NCI-H2227 treated with DMSO at 0.1 percent for 48 hours (cell line): ENCODE data around the gene DNASE1L2.
"Not testable (repeated sequence)": the region's sequence is repeated elsewhere in the genome, so short reads cannot be mapped to it uniquely, and the experiment has no call there.

ENCODE experiments used
- DNase-seq: peaks from one replicate; lab custom pipeline; 2025; lab: John Stamatoyannopoulos, UW

DNASE1L2 gene

GRCh38 chr16:2236337-2237101 is at the start of gene DNASE1L2:
Gene DNASE1L2 (plus strand): TSS chr16:2236444. CDS start chr16:2236817, 373 bp downstream.
- DNase-seq = peak; percentile 31

- no peak for DNase-seq
These were observed 49.7 kb upstream of the DNASE1L2 start for GRCh38 chr16:2186505-2186904.

- no peak for DNase-seq
These were observed 49.0 kb upstream of the DNASE1L2 start for GRCh38 chr16:2187212-2187611.

GRCh38 chr16:2188395-2188794 is 47.8 kb upstream of the DNASE1L2 start:
- no peak for DNase-seq

- DNase-seq = no peak
These were observed 46.9 kb upstream of the DNASE1L2 start for GRCh38 chr16:2189252-2189893.

- DNase-seq = no peak
These were observed 46.1 kb upstream of the DNASE1L2 start for GRCh38 chr16:2190002-2190658.

GRCh38 chr16:2190659-2191445 is 45.4 kb upstream of the DNASE1L2 start:
- no peak for DNase-seq

- DNase-seq = no peak
These were observed 44.9 kb upstream of the DNASE1L2 start for GRCh38 chr16:2191446-2191706.

- peak; percentile 56 for DNase-seq
These were observed 41.9 kb upstream of the DNASE1L2 start for GRCh38 chr16:2194166-2194834.

- no peak for DNase-seq
These were observed 41.4 kb upstream of the DNASE1L2 start for GRCh38 chr16:2194852-2195321.

GRCh38 chr16:2195322-2196161 is 40.7 kb upstream of the DNASE1L2 start:
- DNase-seq = no peak

- DNase-seq = no peak
These were observed 39.9 kb upstream of the DNASE1L2 start, which contains the start of gene CASKIN1 for GRCh38 chr16:2196162-2196980. Gene CASKIN1 (minus strand): TSS chr16:2196605. CDS start chr16:2196432, 173 bp downstream.

- DNase-seq = no peak
These were observed 39.2 kb upstream of the DNASE1L2 start for GRCh38 chr16:2196981-2197511.

GRCh38 chr16:2197765-2198164 is 38.5 kb upstream of the DNASE1L2 start:
- DNase-seq = no peak

- no peak for DNase-seq
These were observed 38.0 kb upstream of the DNASE1L2 start for GRCh38 chr16:2198283-2198682.

- no peak for DNase-seq
These were observed 37.1 kb upstream of the DNASE1L2 start for GRCh38 chr16:2199095-2199494.

GRCh38 chr16:2199621-2200139 is 36.6 kb upstream of the DNASE1L2 start:
- no peak for DNase-seq

- no peak for DNase-seq
These were observed 35.9 kb upstream of the DNASE1L2 start for GRCh38 chr16:2200313-2200712.

GRCh38 chr16:2203119-2203688 is 33.0 kb upstream of the DNASE1L2 start:
- not testable (repeated sequence) for DNase-seq
